IMR-90 (cell line): Measurements from ENCODE around the gene TAF10. TPM values are rescaled to one million over a fixed set of nuclear protein-coding genes. Genes with fewer than 3 reads are reported as not detected.

ENCODE experiments used
- RFX5 ChIP-seq: IDR thresholded peaks from 2 replicates; pipeline ENCODE4 v1.8.0; 2012; ENCODE audit warnings: low read depth, mild to moderate bottlenecking, low read length, moderate library complexity
- USF2 ChIP-seq: fragments of 150-350 bp; IDR thresholded peaks from 2 replicates; pipeline ENCODE4 v1.6.1; 2017; ENCODE audit warnings: mild to moderate bottlenecking, antibody characterized with exemption, low read length, low read depth
- polyA plus RNA-seq, 3 experiments: library from polyadenylated mRNA; depleted of rRNA; stranded (reverse); fragments of >200 nt; gene quantifications; 2 replicates each; pipeline ENCODE4 v1.2.3, GENCODE V29; 2012; ENCODE audit warnings: low replicate concordance in 1 of 3
- total RNA-seq: library from RNA; depleted of rRNA; stranded (reverse); fragments of >200 nt; gene quantifications from 2 replicates; pipeline ENCODE4 v1.2.3, GENCODE V29; 2012

TAF10 gene
- total and polyA plus RNA-seq, 2 of the 4 experiments (the other 2 are of a cell fraction) = 18.6 to 132 TPM

DNA sequence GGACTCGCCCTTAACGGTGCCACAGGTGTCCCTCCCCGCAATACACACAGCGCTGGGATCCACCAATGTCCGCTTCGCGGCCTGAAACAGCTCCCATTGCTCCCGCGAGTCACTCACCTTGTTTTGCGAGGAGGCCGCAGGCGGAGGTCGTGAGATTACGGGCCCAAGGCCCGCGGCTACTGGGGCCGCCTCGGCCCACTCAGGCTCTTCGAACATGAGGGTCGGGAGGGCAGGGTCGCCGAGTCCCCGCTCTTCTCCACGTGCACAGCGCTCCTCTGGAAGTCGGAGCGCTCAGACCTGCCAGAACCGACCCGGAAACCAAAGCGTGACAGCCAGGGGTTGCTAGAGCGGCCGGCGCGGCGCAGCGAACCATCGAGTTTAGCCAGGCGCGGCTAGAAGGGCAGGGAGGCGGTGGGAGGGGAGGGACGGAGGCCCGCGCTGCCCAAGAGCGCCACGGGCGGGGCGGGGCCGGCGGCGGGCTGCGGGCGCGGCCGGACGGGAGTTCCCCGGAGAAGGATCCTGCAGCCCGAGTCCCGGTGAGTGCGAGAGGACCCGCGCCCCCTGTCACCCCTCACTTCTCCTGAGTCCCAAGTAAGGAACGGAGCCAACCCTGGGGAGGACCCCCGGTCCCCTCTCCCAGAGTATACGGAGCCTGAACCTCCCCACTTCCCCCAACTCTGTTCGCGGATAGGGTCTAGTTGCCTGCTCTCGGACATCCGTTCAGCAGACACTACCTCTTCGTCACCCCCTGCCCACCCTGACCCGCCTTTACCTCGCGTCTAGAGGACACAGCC is 8.5 kb downstream of the TAF10 start, which contains the start of the genes ILK and RRP8 (continued):
- TF ChIP-seq USF2 = no peak
- no peak for TF ChIP-seq RFX5
